ENCODE data around the gene PIPOX. TPM values are rescaled to one million over a fixed set of nuclear protein-coding genes. Genes with fewer than 3 reads are reported as not detected.

Gene PIPOX
- total and polyA plus RNA-seq, 2 donors (not counting 3 experiments of a cell fraction or from before 2014, with no cell fraction given): 0.62 to 2.5 TPM

- no peak overlapping the region for H2AFZ ChIP-seq (ENCODE audit: low read depth, low read length)
- intact Hi-C loops (cut with micrococcal nuclease): no loop called here
- H3K9me1 ChIP-seq (replicated peaks; ENCODE audit: control insufficient read depth, extremely low read depth, insufficient read depth, low read length): no peaks in the 10 kb centered on the region
- H3K4me3 ChIP-seq (replicated peaks in 1 of 3; ENCODE audit: insufficient read depth in 1 of 3, low read depth in 1 of 3, low read length in 3 of 3): no peak overlapping the region
- no peak overlapping the region for H3K9ac ChIP-seq (replicated peaks; ENCODE audit: extremely low read depth, insufficient read depth, low read length)
- ChIA-PET POLR2A (no interaction called here), CTCF (interaction anchor here (1.6 to 4.1 kb wide), 4 partner anchors 13 to 134 kb away, joined by 4 to 26 read pairs (median 14); no protein-coding TSS in a partner anchor)
- no peaks in the 10 kb centered on the region for H3K79me2 ChIP-seq (ENCODE audit: control insufficient read depth, insufficient read depth, low read length)
- TF ChIP-seq MYC (IDR thresholded peaks at IDR 0.05; ENCODE audit: low read depth, low read length) (no peak), FOS (IDR thresholded peaks at IDR 0.05; ENCODE audit: borderline replicate concordance, insufficient read depth, low read length) (no peak), POLR2A (IDR thresholded peaks at IDR 0.05; ENCODE audit: low read depth, low read length) (no peak), JUN (IDR thresholded peaks at IDR 0.05; ENCODE audit: borderline replicate concordance, insufficient read depth, insufficient read length, low read depth) (no peak), CTCF (IDR thresholded peaks at IDR 0.05; ENCODE audit: extremely low read depth in 1 of 2, insufficient read depth in 1 of 2, low read depth in 1 of 2, low read length in 2 of 2) (no peak)
- no peak for FAIRE-seq
- no peaks in the 10 kb centered on the region for H3K9me3 ChIP-seq (replicated peaks; ENCODE audit: control insufficient read depth, insufficient read depth, low read length)
- no TSS peak for BruUV-seq (replicated peaks)
- DNase-seq (ENCODE audit: low read depth, low spot score): no peak
- dilution Hi-C loops (cut with MboI; ENCODE audit: extremely low pct_ligation_motif_present, low sequenced_read_pairs): no loop called here
- H4K20me1 ChIP-seq (replicated peaks; ENCODE audit: control insufficient read depth, extremely low read depth, insufficient read depth, low read length): no peaks in the 10 kb centered on the region
- no peak overlapping the region for H3K4me2 ChIP-seq (ENCODE audit: insufficient read depth, low read length)
- H3K27ac ChIP-seq (ENCODE audit: insufficient read depth, low read depth, low read length): no peak overlapping the region
- H3K36me3 ChIP-seq (ENCODE audit: control insufficient read depth in 2 of 2, extremely low read depth in 1 of 2, insufficient read depth in 2 of 2, low read length in 2 of 2): peaks cover 0 to 11% of the 10 kb centered on the region in 2 experiments
- H3K27me3 ChIP-seq (ENCODE audit: control insufficient read depth in 2 of 2, insufficient read depth in 2 of 2, low read length in 2 of 2): no peaks in the 10 kb centered on the region
- no peaks in the 10 kb centered on the region for H3K4me1 ChIP-seq (ENCODE audit: control insufficient read depth, extremely low read depth, insufficient read depth, low read length)
These were observed 56.6 kb downstream of the PIPOX start for GRCh38 chr17:29099527-29099926.

GRCh38 chr17:29100296-29100695, 57.4 kb downstream of the PIPOX start:
- ChIA-PET CTCF (interaction anchor here (1.1 to 4.1 kb wide), 5 partner anchors 12 to 135 kb away, joined by 3 to 26 read pairs (median 13); no protein-coding TSS in a partner anchor), POLR2A (no interaction called here)
- dilution Hi-C loops (cut with MboI; ENCODE audit: extremely low pct_ligation_motif_present, low sequenced_read_pairs): no loop called here

More at GRCh38 chr17:29100296-29100695, 57.4 kb downstream of the PIPOX start:
- Histone ChIP-seq H3K27ac (ENCODE audit: insufficient read depth, low read depth, low read length) (no peak overlapping the region), H4K20me1 (replicated peaks; ENCODE audit: control insufficient read depth, extremely low read depth, insufficient read depth, low read length) (no peaks in the 10 kb centered on the region), H3K4me2 (ENCODE audit: insufficient read depth, low read length) (no peak overlapping the region), H3K4me1 (ENCODE audit: control insufficient read depth, extremely low read depth, insufficient read depth, low read length) (no peaks in the 10 kb centered on the region), H3K36me3 (ENCODE audit: control insufficient read depth in 2 of 2, extremely low read depth in 1 of 2, insufficient read depth in 2 of 2, low read length in 2 of 2) (peaks cover 0 to 10% of the 10 kb centered on the region in 2 experiments), H3K79me2 (ENCODE audit: control insufficient read depth, insufficient read depth, low read length) (no peaks in the 10 kb centered on the region), H3K27me3 (ENCODE audit: control insufficient read depth in 2 of 2, insufficient read depth in 2 of 2, low read length in 2 of 2) (no peaks in the 10 kb centered on the region), H3K9me1 (replicated peaks; ENCODE audit: control insufficient read depth, extremely low read depth, insufficient read depth, low read length) (no peaks in the 10 kb centered on the region), H3K4me3 (replicated peaks in 1 of 3; ENCODE audit: insufficient read depth in 1 of 3, low read depth in 1 of 3, low read length in 3 of 3) (no peak overlapping the region), H3K9ac (replicated peaks; ENCODE audit: extremely low read depth, insufficient read depth, low read length) (no peak overlapping the region), H3K9me3 (replicated peaks; ENCODE audit: control insufficient read depth, insufficient read depth, low read length) (no peaks in the 10 kb centered on the region), H2AFZ (ENCODE audit: low read depth, low read length) (no peak overlapping the region)
- BruUV-seq (replicated peaks): no TSS peak
- TF ChIP-seq POLR2A (IDR thresholded peaks at IDR 0.05; ENCODE audit: low read depth, low read length) (no peak), JUN (IDR thresholded peaks at IDR 0.05; ENCODE audit: borderline replicate concordance, insufficient read depth, insufficient read length, low read depth) (no peak), CTCF (IDR thresholded peaks at IDR 0.05; ENCODE audit: extremely low read depth in 1 of 2, insufficient read depth in 1 of 2, low read depth in 1 of 2, low read length in 2 of 2) (no peak), MAX (IDR thresholded peaks at IDR 0.05; ENCODE audit: insufficient read depth, insufficient read length) (no peak), FOS (IDR thresholded peaks at IDR 0.05; ENCODE audit: borderline replicate concordance, insufficient read depth, low read length) (no peak), MYC (IDR thresholded peaks at IDR 0.05; ENCODE audit: low read depth, low read length) (no peak), EZH2 (IDR thresholded peaks at IDR 0.05; ENCODE audit: borderline replicate concordance, low read depth, low read length, severe bottlenecking) (no peak), GATA2 (IDR thresholded peaks at IDR 0.05; ENCODE audit: insufficient read depth, insufficient read length, low read depth, low read length) (no peak)
- FAIRE-seq (no peak), DNase-seq (ENCODE audit: low read depth, low spot score) (no peak)
- intact Hi-C loops (cut with micrococcal nuclease): no loop called here
